HL-60 (cell line): ENCODE data around the gene SUPT20H.
A peak's percentile ranks its signal among the peaks of the same experiment; 100 is the strongest.

Source experiments
- DNase-seq, 2 experiments: peaks; one replicate each; pipeline ENCODE4 v3.0.0-alpha.2; 2010 to 2020; ENCODE audit warnings: low read depth in 1 of 2, low spot score in 1 of 2
- H3K27ac ChIP-seq: fragments of 250-450 bp; sonication (Bioruptor Pico); replicated peaks from 2 replicates; pipeline ENCODE4 v1.5.1; 2020; ENCODE audit warnings: mild to moderate bottlenecking, moderate library complexity
- H3K27me3 ChIP-seq: fragments of 250-450 bp; sonication (Bioruptor Pico); 2 replicates; pipeline ENCODE4 v1.5.1; 2021; ENCODE audit warnings: mild to moderate bottlenecking, moderate library complexity; ENCODE audit not compliant: insufficient read depth, poor library complexity, severe bottlenecking
- H3K4me3 ChIP-seq: replicated peaks from 2 replicates; pipeline ENCODE4 v1.5.1; 2011; ENCODE audit warnings: mild to moderate bottlenecking, control low read depth, low read length; ENCODE audit not compliant: insufficient read depth
- GABPA ChIP-seq: IDR thresholded peaks from 2 replicates; pipeline ENCODE4 v1.6.1; 2012; ENCODE audit warnings: low read depth
- POLR2AphosphoS5 ChIP-seq: IDR thresholded peaks from 2 replicates; pipeline ENCODE4 v1.6.1; 2012; ENCODE audit warnings: low read depth
- SPI1 ChIP-seq: IDR thresholded peaks from 2 replicates; pipeline ENCODE4 v1.6.1; 2012; ENCODE audit warnings: low read depth, mild to moderate bottlenecking, borderline replicate concordance
- TF ChIP-seq, protein P1 (sequence below): IDR thresholded peaks from one replicate; pipeline ENCODE4 v1.5.1; 2011; ENCODE audit warnings: low read length, control low read depth, inconsistent platforms; ENCODE audit not compliant: insufficient read depth
- TF ChIP-seq, protein P2 (sequence below): IDR thresholded peaks from 2 replicates; pipeline ENCODE4 v1.6.1; 2012; ENCODE audit warnings: low read depth; ENCODE audit not compliant: insufficient replicate concordance

The SUPT20H gene

DNA sequence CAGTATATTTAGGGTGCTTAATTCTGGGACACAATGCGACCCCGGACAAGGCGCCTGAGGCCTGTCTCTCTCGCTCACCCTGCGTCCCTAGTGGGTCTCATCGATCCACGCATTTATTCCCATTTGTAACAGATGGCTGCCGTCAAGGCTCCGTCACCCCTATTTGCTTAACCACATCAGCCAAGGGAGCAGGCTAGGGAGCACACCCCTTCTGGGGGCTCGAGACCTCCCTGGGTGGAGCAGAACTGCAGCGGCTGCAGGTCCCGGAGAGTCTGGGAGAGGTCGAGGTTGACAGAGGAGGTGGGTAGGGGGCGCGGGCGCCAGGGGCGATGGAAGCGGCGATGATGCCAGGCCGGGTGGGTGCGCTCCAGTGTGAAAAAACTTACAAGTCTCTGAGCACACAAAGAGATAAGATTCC, 60.9 kb downstream of the SUPT20H start:
- peak in 1 of 2 experiments; percentile 9 for DNase-seq
- Histone ChIP-seq H3K4me3 (peak overlapping the region; percentile 98), H3K27ac (peak overlapping the region; percentile 96), H3K27me3 (no peaks in the 10 kb centered on the region)
- TF ChIP-seq POLR2AphosphoS5 (no peak), SPI1 (no peak), GABPA (no peak)
- TF ChIP-seq, protein P1, sequence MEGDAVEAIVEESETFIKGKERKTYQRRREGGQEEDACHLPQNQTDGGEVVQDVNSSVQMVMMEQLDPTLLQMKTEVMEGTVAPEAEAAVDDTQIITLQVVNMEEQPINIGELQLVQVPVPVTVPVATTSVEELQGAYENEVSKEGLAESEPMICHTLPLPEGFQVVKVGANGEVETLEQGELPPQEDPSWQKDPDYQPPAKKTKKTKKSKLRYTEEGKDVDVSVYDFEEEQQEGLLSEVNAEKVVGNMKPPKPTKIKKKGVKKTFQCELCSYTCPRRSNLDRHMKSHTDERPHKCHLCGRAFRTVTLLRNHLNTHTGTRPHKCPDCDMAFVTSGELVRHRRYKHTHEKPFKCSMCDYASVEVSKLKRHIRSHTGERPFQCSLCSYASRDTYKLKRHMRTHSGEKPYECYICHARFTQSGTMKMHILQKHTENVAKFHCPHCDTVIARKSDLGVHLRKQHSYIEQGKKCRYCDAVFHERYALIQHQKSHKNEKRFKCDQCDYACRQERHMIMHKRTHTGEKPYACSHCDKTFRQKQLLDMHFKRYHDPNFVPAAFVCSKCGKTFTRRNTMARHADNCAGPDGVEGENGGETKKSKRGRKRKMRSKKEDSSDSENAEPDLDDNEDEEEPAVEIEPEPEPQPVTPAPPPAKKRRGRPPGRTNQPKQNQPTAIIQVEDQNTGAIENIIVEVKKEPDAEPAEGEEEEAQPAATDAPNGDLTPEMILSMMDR, result no peak
- TF ChIP-seq, protein P2, sequence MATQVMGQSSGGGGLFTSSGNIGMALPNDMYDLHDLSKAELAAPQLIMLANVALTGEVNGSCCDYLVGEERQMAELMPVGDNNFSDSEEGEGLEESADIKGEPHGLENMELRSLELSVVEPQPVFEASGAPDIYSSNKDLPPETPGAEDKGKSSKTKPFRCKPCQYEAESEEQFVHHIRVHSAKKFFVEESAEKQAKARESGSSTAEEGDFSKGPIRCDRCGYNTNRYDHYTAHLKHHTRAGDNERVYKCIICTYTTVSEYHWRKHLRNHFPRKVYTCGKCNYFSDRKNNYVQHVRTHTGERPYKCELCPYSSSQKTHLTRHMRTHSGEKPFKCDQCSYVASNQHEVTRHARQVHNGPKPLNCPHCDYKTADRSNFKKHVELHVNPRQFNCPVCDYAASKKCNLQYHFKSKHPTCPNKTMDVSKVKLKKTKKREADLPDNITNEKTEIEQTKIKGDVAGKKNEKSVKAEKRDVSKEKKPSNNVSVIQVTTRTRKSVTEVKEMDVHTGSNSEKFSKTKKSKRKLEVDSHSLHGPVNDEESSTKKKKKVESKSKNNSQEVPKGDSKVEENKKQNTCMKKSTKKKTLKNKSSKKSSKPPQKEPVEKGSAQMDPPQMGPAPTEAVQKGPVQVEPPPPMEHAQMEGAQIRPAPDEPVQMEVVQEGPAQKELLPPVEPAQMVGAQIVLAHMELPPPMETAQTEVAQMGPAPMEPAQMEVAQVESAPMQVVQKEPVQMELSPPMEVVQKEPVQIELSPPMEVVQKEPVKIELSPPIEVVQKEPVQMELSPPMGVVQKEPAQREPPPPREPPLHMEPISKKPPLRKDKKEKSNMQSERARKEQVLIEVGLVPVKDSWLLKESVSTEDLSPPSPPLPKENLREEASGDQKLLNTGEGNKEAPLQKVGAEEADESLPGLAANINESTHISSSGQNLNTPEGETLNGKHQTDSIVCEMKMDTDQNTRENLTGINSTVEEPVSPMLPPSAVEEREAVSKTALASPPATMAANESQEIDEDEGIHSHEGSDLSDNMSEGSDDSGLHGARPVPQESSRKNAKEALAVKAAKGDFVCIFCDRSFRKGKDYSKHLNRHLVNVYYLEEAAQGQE, result no peak

DNA sequence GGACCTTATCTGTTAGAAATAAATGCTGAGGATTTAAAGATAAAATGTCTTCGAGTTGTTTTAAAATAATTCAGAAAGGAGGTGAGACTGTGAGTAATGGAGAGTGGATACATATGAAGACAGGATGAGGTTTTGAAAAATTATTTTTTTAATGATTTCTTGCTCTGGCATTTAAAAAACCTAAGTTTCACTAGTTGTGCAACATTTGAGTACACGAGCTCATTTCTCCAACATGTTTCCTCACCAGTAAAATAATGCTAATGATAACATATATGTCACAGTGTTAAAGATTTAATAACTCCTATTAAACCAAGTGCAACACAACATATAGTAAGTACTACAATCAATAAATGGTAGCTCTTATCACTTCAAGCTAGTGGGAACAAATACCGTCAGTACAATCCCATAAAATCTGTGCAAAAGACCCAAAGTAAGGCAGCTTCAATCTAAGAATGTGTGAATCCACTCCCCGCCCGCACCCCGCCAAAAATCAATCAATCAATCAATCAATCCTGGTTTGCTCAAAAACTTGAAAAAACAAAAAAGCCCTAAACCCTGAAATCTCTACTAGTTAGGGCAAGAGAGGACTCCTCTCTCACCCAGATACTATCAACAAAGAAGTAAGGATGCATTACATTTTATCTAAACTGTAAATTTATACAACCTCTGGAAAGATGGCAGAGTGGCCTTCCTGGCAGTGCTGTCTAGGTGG, 61.6 kb downstream of the SUPT20H start:
- TF ChIP-seq POLR2AphosphoS5, result no peak
- TF ChIP-seq, protein P2, result no peak
- no peak for TF ChIP-seq SPI1
- TF ChIP-seq, protein P1, result no peak
- no peak for TF ChIP-seq GABPA
- peak overlapping the region; percentile 96 for H3K27ac ChIP-seq
- DNase-seq, result no peak
- H3K27me3 ChIP-seq, result no peaks in the 10 kb centered on the region
- H3K4me3 ChIP-seq, result peak overlapping the region; percentile 98

DNA sequence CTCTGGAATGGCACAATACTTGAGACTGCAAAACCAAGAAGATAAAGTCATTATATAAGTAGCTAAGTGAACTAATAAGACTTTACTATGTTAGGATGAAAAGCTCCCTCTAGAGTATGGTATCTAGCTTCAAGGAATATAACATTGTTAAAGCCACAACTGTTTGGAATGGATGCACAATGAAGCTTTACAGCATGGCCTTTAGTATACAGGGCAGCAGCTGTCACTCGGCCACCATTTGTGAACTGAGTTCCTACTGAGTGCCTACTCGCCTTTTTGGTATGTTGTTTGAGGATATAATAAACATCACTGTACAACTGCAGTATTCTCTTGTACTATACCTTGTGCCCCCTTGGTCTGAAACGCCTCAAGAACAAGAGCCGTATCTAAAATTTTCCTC, 67.1 kb downstream of the SUPT20H start:
- no peaks in the 10 kb centered on the region for H3K27me3 ChIP-seq
- H3K4me3 ChIP-seq, result no peak overlapping the region
- no peak overlapping the region for H3K27ac ChIP-seq
- DNase-seq, result no peak
- no peak for TF ChIP-seq SPI1
- TF ChIP-seq GABPA, result no peak
- no peak for TF ChIP-seq POLR2AphosphoS5
- TF ChIP-seq, protein P1, result no peak
- TF ChIP-seq, protein P2, result no peak
